Keratinocyte (primary cell): Measurements from ENCODE around the gene PSMB10. TPM values are rescaled to one million over a fixed set of nuclear protein-coding genes. Genes with fewer than 3 reads are reported as not detected.

Source experiments
- DNase-seq: peaks from one replicate; pipeline ENCODE4 v3.0.0-alpha.2; 2011; ENCODE audit warnings: low read depth, missing footprints, low spot score
- FAIRE-seq: peaks from 2 replicates; lab custom pipeline; 2011; peaks lifted over from hg19 to GRCh38; lab: Jason Lieb, UNC
- H2AFZ ChIP-seq: 2 replicates; pipeline ENCODE4 v1.6.0; 2012; ENCODE audit warnings: low read length, control low read depth, inconsistent platforms; ENCODE audit not compliant: control insufficient read depth
- H3K27ac ChIP-seq: 2 replicates; pipeline ENCODE4 v1.5.1; 2011; ENCODE audit warnings: low read length; ENCODE audit not compliant: control insufficient read depth, insufficient read depth
- H3K27me3 ChIP-seq: 3 replicates; pipeline ENCODE4 v1.6.0; 2011; ENCODE audit warnings: low read length; ENCODE audit not compliant: control insufficient read depth, insufficient read depth; ENCODE audit errors: extremely low read depth
- H3K36me3 ChIP-seq, 2 experiments: 2 replicates in 1 of 2; 3 replicates in 1 of 2; pipeline ENCODE4 v1.5.1; 2011; ENCODE audit warnings: low read length in 2 of 2, mild to moderate bottlenecking in 1 of 2; ENCODE audit not compliant: control insufficient read depth in 2 of 2, insufficient read depth in 2 of 2; ENCODE audit errors: extremely low read depth in 1 of 2
- H3K4me1 ChIP-seq: 3 replicates; pipeline ENCODE4 v1.5.1; 2011; ENCODE audit warnings: low read length; ENCODE audit not compliant: control insufficient read depth, insufficient read depth; ENCODE audit errors: extremely low read depth
- H3K4me2 ChIP-seq: 3 replicates; pipeline ENCODE4 v1.6.0; 2011; ENCODE audit warnings: low read depth, low read length; ENCODE audit not compliant: control insufficient read depth, insufficient read depth; ENCODE audit errors: extremely low read depth
- H3K4me3 ChIP-seq, 3 experiments: fragments of 200-600 bp in 1 of 3; sonication (generic) in 1 of 3; 2 replicates in 2 of 3; 3 replicates in 1 of 3; pipeline ENCODE4 v1.5.1; 2011 to 2016; ENCODE audit warnings: low read length in 3 of 3, mild to moderate bottlenecking in 3 of 3, control low read depth in 2 of 3, inconsistent platforms in 1 of 3, low read depth in 1 of 3, mixed read lengths in 1 of 3, mixed run types in 1 of 3, moderate library complexity in 1 of 3; ENCODE audit not compliant: control insufficient read depth in 2 of 3, insufficient read depth in 2 of 3; ENCODE audit errors: extremely low read depth in 1 of 3
- H3K79me2 ChIP-seq: 2 replicates; pipeline ENCODE4 v1.6.0; 2012; ENCODE audit warnings: low read length; ENCODE audit not compliant: control insufficient read depth, insufficient read depth
- H3K9ac ChIP-seq: 3 replicates; pipeline ENCODE4 v1.6.0; 2011; ENCODE audit warnings: low read length; ENCODE audit not compliant: control insufficient read depth, insufficient read depth; ENCODE audit errors: extremely low read depth
- H3K9me1 ChIP-seq: 3 replicates; pipeline ENCODE4 v1.6.0; 2011; ENCODE audit warnings: low read length; ENCODE audit not compliant: control insufficient read depth, insufficient read depth; ENCODE audit errors: extremely low read depth
- H3K9me3 ChIP-seq: 2 replicates; pipeline ENCODE4 v1.5.1; 2012; ENCODE audit warnings: low read depth, low read length; ENCODE audit not compliant: control insufficient read depth
- H4K20me1 ChIP-seq: 3 replicates; pipeline ENCODE4 v1.6.0; 2011; ENCODE audit warnings: low read length; ENCODE audit not compliant: control insufficient read depth, insufficient read depth; ENCODE audit errors: extremely low read depth
- EZH2 ChIP-seq: IDR thresholded peaks from one replicate; pipeline ENCODE4 v1.6.1; 2012; ENCODE audit warnings: inconsistent platforms, mild to moderate bottlenecking, low read length, moderate library complexity
- dilution Hi-C: fragments of 300-500 bp; cut with MboI; formaldehyde crosslinking; loops from one replicate; pipeline ENCODE4 v1.7.0; 2020; ENCODE audit warnings: low sequenced_read_pairs; ENCODE audit not compliant: extremely low pct_ligation_motif_present
- polyA plus RNA-seq, 5 experiments: library from polyadenylated mRNA; depleted of rRNA in 3 of 5; stranded (reverse) in 3 of 5; stranded (forward) in 1 of 5; unstranded in 1 of 5; fragments of >200 nt; gene quantifications; 1 replicate in 1 of 5; 2 replicates in 3 of 5; 3 replicates in 1 of 5; pipeline versions ENCODE4 v1.2.1 to v1.2.3, GENCODE V29; 2011 to 2012; ENCODE audit warnings: missing spikeins in 2 of 5, low read depth in 1 of 5, low replicate concordance in 1 of 5
- TF ChIP-seq, protein P1 (sequence below), 3 experiments: IDR thresholded peaks in 1 of 3; conservative IDR thresholded peaks in 1 of 3; optimal IDR thresholded peaks in 1 of 3; 2 replicates in 2 of 3; 3 replicates in 1 of 3; pipeline versions ENCODE3 to v1.5.1; 2011; ENCODE audit warnings: low read length in 3 of 3, mild to moderate bottlenecking in 3 of 3, moderate library complexity in 2 of 3, control low read depth in 1 of 3, inconsistent platforms in 1 of 3; ENCODE audit not compliant: insufficient read depth in 2 of 3; ENCODE audit errors: extremely low read depth in 1 of 3

The PSMB10 gene
- polyA plus RNA-seq, 1 donor (not counting 4 experiments of a cell fraction or from before 2014, with no cell fraction given) = 11.1 TPM

DNA sequence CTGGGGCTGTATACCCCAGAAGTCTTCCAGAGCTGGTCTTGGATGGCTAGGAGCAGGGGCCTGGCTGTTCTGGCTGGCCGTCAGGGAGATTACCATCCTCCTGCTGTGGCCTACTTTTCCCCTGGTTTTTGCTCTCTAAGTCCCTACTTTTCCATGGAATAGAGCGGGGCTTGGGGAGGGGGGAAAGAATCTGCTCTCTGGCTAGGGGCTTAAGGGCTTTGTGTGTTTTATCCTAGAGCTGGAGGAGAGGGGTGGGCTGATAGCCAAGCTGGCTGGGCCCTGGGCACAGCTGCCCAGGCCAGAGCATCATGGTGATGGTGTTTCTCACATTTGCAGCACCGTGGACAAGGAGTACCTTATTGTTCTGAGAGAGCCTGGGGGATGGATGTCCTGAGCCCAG is 48.3 kb downstream of the PSMB10 start:
- dilution Hi-C loops = no loop called here
- no peak for FAIRE-seq

DNA sequence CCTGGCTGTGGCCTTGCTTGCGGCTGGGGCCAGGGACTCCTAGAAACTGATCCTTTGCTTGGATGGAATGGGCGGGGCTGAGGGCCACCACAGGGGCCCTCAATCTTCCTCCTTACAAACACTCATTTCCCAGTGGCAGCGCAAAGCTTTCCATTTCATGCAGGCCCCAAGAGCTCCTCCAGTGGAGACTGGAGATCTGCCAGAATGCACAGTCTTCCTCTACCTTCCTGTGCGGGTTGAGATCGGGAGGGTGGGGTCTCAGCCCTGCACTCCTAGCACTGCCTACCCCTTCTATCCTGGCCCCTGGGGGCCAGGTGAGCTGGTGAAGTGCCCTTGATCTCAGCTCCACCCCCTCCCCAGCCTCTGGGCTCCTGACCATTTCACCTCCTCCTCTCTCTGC is 50.3 kb downstream of the PSMB10 start:
- no peaks in the 10 kb centered on the region for H3K79me2 ChIP-seq
- H3K9me1 ChIP-seq = no peaks in the 10 kb centered on the region
- no peak overlapping the region for H3K27ac ChIP-seq
- TF ChIP-seq EZH2 = no peak
- TF ChIP-seq, protein P1, sequence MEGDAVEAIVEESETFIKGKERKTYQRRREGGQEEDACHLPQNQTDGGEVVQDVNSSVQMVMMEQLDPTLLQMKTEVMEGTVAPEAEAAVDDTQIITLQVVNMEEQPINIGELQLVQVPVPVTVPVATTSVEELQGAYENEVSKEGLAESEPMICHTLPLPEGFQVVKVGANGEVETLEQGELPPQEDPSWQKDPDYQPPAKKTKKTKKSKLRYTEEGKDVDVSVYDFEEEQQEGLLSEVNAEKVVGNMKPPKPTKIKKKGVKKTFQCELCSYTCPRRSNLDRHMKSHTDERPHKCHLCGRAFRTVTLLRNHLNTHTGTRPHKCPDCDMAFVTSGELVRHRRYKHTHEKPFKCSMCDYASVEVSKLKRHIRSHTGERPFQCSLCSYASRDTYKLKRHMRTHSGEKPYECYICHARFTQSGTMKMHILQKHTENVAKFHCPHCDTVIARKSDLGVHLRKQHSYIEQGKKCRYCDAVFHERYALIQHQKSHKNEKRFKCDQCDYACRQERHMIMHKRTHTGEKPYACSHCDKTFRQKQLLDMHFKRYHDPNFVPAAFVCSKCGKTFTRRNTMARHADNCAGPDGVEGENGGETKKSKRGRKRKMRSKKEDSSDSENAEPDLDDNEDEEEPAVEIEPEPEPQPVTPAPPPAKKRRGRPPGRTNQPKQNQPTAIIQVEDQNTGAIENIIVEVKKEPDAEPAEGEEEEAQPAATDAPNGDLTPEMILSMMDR (optimal IDR thresholded peaks at IDR 0.05 in 1 of 3, IDR thresholded peaks at IDR 0.05 in 1 of 3, conservative IDR thresholded peaks at IDR 0.05 in 1 of 3; ENCODE audit: extremely low read depth in 1 of 3, insufficient read depth in 2 of 3, low read length in 3 of 3) = no peak
- H3K9ac ChIP-seq = no peak overlapping the region
- H4K20me1 ChIP-seq = peaks cover 15% of the 10 kb centered on the region
- no peak for DNase-seq
- H3K27me3 ChIP-seq = no peaks in the 10 kb centered on the region
- no peaks in the 10 kb centered on the region for H3K9me3 ChIP-seq
- dilution Hi-C loops = no loop called here
- H2AFZ ChIP-seq = no peak overlapping the region
- H3K36me3 ChIP-seq = peaks cover 24% of the 10 kb centered on the region in 2 experiments
- no peak for FAIRE-seq
- H3K4me3 ChIP-seq = no peak overlapping the region
- no peak overlapping the region for H3K4me2 ChIP-seq
- H3K4me1 ChIP-seq = peaks cover 4% of the 10 kb centered on the region

More for the DNA sequence above, 48.3 kb downstream of the PSMB10 start:
- Histone ChIP-seq H3K4me2 (no peak overlapping the region), H4K20me1 (peaks cover 13% of the 10 kb centered on the region), H3K27ac (no peak overlapping the region), H3K27me3 (no peaks in the 10 kb centered on the region), H3K79me2 (peaks cover 1% of the 10 kb centered on the region), H3K36me3 (peaks cover 8% of the 10 kb centered on the region in 2 experiments), H3K4me3 (no peak overlapping the region), H3K9ac (no peak overlapping the region), H3K9me3 (no peaks in the 10 kb centered on the region), H2AFZ (no peak overlapping the region), H3K9me1 (no peaks in the 10 kb centered on the region), H3K4me1 (peaks cover 11% of the 10 kb centered on the region)
- no peak for DNase-seq
- no peak for TF ChIP-seq EZH2
- TF ChIP-seq, protein P1 (optimal IDR thresholded peaks at IDR 0.05 in 1 of 3, IDR thresholded peaks at IDR 0.05 in 1 of 3, conservative IDR thresholded peaks at IDR 0.05 in 1 of 3; ENCODE audit: extremely low read depth in 1 of 3, insufficient read depth in 2 of 3, low read length in 3 of 3) = no peak
